ENCODE data around the gene RASA3. TPM values are rescaled to one million over a fixed set of nuclear protein-coding genes. Genes with fewer than 3 reads are reported as not detected.
A peak's percentile ranks its signal among the peaks of the same experiment; 100 is the strongest.

RASA3 gene
- total and polyA plus RNA-seq, 2 donors (not counting 3 experiments of a cell fraction or from before 2014, with no cell fraction given) = 26.5 to 53.8 TPM

GRCh38 chr13:114121031-114121430, 11.4 kb downstream of the RASA3 start:
- H3K9ac ChIP-seq (replicated peaks; ENCODE audit: extremely low read depth, insufficient read depth, low read length) = no peak overlapping the region
- H3K4me3 ChIP-seq (replicated peaks in 1 of 3; ENCODE audit: insufficient read depth in 1 of 3, low read depth in 1 of 3, low read length in 3 of 3) = no peak overlapping the region
- H3K27ac ChIP-seq (ENCODE audit: insufficient read depth, low read depth, low read length) = peak overlapping the region; percentile 62
- no peak overlapping the region for H3K4me2 ChIP-seq (ENCODE audit: insufficient read depth, low read length)
- no peaks in the 10 kb centered on the region for H3K9me1 ChIP-seq (replicated peaks; ENCODE audit: control insufficient read depth, extremely low read depth, insufficient read depth, low read length)
- BruUV-seq (replicated peaks) = no TSS peak
- no peak overlapping the region for H2AFZ ChIP-seq (ENCODE audit: low read depth, low read length)
- TF ChIP-seq FOS (IDR thresholded peaks at IDR 0.05; ENCODE audit: borderline replicate concordance, insufficient read depth, low read length) = no peak
- no peak for TF ChIP-seq POLR2A (IDR thresholded peaks at IDR 0.05; ENCODE audit: low read depth, low read length)
- TF ChIP-seq GATA2 (IDR thresholded peaks at IDR 0.05; ENCODE audit: insufficient read depth, insufficient read length, low read depth, low read length) = no peak
- no peak for TF ChIP-seq JUN (IDR thresholded peaks at IDR 0.05; ENCODE audit: borderline replicate concordance, insufficient read depth, insufficient read length, low read depth)
- TF ChIP-seq, protein P1, sequence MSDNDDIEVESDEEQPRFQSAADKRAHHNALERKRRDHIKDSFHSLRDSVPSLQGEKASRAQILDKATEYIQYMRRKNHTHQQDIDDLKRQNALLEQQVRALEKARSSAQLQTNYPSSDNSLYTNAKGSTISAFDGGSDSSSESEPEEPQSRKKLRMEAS (IDR thresholded peaks at IDR 0.05; ENCODE audit: insufficient read depth, insufficient read length) = no peak
- TF ChIP-seq, protein P2, sequence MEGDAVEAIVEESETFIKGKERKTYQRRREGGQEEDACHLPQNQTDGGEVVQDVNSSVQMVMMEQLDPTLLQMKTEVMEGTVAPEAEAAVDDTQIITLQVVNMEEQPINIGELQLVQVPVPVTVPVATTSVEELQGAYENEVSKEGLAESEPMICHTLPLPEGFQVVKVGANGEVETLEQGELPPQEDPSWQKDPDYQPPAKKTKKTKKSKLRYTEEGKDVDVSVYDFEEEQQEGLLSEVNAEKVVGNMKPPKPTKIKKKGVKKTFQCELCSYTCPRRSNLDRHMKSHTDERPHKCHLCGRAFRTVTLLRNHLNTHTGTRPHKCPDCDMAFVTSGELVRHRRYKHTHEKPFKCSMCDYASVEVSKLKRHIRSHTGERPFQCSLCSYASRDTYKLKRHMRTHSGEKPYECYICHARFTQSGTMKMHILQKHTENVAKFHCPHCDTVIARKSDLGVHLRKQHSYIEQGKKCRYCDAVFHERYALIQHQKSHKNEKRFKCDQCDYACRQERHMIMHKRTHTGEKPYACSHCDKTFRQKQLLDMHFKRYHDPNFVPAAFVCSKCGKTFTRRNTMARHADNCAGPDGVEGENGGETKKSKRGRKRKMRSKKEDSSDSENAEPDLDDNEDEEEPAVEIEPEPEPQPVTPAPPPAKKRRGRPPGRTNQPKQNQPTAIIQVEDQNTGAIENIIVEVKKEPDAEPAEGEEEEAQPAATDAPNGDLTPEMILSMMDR (IDR thresholded peaks at IDR 0.05; ENCODE audit: extremely low read depth in 1 of 2, insufficient read depth in 1 of 2, low read depth in 1 of 2, low read length in 2 of 2) = no peak
- no peak for TF ChIP-seq POLR2AphosphoS5 (IDR thresholded peaks at IDR 0.05; ENCODE audit: insufficient read depth, low read depth, low read length)
- TF ChIP-seq MYC (IDR thresholded peaks at IDR 0.05; ENCODE audit: low read depth, low read length) = no peak
- TF ChIP-seq EZH2 (IDR thresholded peaks at IDR 0.05; ENCODE audit: borderline replicate concordance, low read depth, low read length, severe bottlenecking) = no peak
- no peaks in the 10 kb centered on the region for H3K9me3 ChIP-seq (replicated peaks; ENCODE audit: control insufficient read depth, insufficient read depth, low read length)
- POLR2A ChIA-PET = no interaction called here
- H3K79me2 ChIP-seq (ENCODE audit: control insufficient read depth, insufficient read depth, low read length) = peaks cover 69% of the 10 kb centered on the region
- intact Hi-C loops (cut with micrococcal nuclease) (no loop called here), dilution Hi-C loops (cut with MboI; ENCODE audit: extremely low pct_ligation_motif_present, low sequenced_read_pairs) (no loop called here)
- H3K36me3 ChIP-seq (ENCODE audit: control insufficient read depth in 2 of 2, extremely low read depth in 1 of 2, insufficient read depth in 2 of 2, low read length in 2 of 2) = no peaks in the 10 kb centered on the region
- CTCF ChIA-PET = interaction anchor here (1.0 kb wide), 1 partner anchor 27 kb away, joined by 3 read pairs; no protein-coding TSS in a partner anchor
- no peaks in the 10 kb centered on the region for H4K20me1 ChIP-seq (replicated peaks; ENCODE audit: control insufficient read depth, extremely low read depth, insufficient read depth, low read length)
- DNase-seq (ENCODE audit: low read depth, low spot score) = no peak
- no peak for FAIRE-seq
- peaks cover 33% of the 10 kb centered on the region for H3K4me1 ChIP-seq (ENCODE audit: control insufficient read depth, extremely low read depth, insufficient read depth, low read length)
- no peaks in the 10 kb centered on the region for H3K27me3 ChIP-seq (ENCODE audit: control insufficient read depth in 2 of 2, insufficient read depth in 2 of 2, low read length in 2 of 2)

Measured in endothelial cell of umbilical vein (primary cell).